ENCODE results near the gene KRT1.

DNA sequence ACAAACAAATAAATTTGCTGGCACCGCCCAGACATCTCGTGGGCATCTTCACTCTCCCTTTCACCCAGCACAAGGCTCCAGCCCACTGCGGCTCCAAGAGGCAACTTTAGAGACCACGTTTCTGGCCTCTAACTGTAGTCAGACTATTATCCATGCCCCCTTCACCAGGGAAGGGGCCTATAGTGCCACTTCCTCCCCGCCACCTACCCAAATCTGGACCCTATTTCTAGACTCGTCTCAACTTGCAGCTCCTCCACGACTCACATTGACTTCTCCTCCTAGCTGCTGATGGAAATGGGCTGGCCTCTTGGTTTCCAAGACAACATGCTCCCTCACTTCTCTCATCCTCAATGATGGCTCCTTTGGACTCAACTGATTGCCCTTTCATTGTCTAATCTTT, 12.3 kb downstream of the KRT1 start:
- TF ChIP-seq POLR2A (IDR thresholded peaks at IDR 0.05): no peak
- TF ChIP-seq, protein P1, sequence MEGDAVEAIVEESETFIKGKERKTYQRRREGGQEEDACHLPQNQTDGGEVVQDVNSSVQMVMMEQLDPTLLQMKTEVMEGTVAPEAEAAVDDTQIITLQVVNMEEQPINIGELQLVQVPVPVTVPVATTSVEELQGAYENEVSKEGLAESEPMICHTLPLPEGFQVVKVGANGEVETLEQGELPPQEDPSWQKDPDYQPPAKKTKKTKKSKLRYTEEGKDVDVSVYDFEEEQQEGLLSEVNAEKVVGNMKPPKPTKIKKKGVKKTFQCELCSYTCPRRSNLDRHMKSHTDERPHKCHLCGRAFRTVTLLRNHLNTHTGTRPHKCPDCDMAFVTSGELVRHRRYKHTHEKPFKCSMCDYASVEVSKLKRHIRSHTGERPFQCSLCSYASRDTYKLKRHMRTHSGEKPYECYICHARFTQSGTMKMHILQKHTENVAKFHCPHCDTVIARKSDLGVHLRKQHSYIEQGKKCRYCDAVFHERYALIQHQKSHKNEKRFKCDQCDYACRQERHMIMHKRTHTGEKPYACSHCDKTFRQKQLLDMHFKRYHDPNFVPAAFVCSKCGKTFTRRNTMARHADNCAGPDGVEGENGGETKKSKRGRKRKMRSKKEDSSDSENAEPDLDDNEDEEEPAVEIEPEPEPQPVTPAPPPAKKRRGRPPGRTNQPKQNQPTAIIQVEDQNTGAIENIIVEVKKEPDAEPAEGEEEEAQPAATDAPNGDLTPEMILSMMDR (IDR thresholded peaks at IDR 0.05): no peak
- TF ChIP-seq POLR2AphosphoS5 (IDR thresholded peaks at IDR 0.05): no peak
